Astrocyte of the spinal cord (primary cell): Measurements from ENCODE around the gene HNRNPL.

Experiments used
- DNase-seq: peaks from one replicate; pipeline ENCODE4 v3.0.0; 2011; ENCODE audit warnings: low read depth, low spot score
- H3K4me3 ChIP-seq: 2 replicates; pipeline ENCODE4 v1.5.1; 2011; ENCODE audit warnings: low read depth, mild to moderate bottlenecking, low read length, moderate library complexity
- in situ Hi-C: cut with HindIII; loops from 2 replicates; pipeline ENCODE4 v1.10.0; 2017; ENCODE audit warnings: low sequenced_read_pairs
- TF ChIP-seq, protein P1 (sequence below): IDR thresholded peaks from 2 replicates; pipeline ENCODE4 v1.5.1; 2012; ENCODE audit warnings: low read depth, mild to moderate bottlenecking, low read length, inconsistent platforms

The HNRNPL gene

DNA sequence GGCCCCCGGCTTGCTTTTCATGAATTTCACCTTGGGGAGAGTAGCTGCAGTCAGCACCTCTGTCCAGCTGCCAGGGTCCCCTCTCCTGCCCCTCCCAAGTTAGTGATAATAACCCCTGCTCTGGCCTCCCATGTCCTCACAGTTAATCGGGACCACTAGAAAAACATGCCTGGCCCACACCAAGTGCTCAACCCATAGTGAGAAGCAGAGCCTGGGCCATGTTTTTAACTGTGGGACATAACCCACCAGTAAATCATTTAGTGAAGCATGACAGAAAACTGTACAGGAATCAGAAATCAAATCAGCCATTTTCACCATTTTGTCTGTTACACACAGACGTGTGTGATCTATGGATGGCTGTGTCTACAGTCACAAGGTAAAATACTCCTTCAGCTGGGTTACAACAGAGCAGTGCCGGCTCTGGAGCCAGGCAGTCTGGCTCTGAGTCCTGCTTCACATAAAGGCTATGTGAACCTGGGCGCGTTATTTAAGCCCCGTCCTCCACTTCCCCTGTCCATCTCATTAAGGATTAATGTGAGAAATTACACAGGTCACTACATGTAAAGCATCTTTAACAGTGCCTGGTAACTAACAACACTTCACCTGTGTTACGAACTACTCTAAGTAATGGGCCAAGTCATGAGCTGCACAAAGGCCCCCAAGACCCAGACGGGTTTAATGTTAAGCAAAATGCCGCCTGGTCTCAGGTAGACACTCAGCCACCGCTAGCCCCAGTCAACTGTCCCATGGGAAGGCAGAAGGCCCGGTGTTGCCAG is 10.6 kb downstream of the HNRNPL start:
- no peak for DNase-seq
- TF ChIP-seq, protein P1, sequence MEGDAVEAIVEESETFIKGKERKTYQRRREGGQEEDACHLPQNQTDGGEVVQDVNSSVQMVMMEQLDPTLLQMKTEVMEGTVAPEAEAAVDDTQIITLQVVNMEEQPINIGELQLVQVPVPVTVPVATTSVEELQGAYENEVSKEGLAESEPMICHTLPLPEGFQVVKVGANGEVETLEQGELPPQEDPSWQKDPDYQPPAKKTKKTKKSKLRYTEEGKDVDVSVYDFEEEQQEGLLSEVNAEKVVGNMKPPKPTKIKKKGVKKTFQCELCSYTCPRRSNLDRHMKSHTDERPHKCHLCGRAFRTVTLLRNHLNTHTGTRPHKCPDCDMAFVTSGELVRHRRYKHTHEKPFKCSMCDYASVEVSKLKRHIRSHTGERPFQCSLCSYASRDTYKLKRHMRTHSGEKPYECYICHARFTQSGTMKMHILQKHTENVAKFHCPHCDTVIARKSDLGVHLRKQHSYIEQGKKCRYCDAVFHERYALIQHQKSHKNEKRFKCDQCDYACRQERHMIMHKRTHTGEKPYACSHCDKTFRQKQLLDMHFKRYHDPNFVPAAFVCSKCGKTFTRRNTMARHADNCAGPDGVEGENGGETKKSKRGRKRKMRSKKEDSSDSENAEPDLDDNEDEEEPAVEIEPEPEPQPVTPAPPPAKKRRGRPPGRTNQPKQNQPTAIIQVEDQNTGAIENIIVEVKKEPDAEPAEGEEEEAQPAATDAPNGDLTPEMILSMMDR = no peak
- no peak overlapping the region for H3K4me3 ChIP-seq
- in situ Hi-C loops = no loop called here

DNA sequence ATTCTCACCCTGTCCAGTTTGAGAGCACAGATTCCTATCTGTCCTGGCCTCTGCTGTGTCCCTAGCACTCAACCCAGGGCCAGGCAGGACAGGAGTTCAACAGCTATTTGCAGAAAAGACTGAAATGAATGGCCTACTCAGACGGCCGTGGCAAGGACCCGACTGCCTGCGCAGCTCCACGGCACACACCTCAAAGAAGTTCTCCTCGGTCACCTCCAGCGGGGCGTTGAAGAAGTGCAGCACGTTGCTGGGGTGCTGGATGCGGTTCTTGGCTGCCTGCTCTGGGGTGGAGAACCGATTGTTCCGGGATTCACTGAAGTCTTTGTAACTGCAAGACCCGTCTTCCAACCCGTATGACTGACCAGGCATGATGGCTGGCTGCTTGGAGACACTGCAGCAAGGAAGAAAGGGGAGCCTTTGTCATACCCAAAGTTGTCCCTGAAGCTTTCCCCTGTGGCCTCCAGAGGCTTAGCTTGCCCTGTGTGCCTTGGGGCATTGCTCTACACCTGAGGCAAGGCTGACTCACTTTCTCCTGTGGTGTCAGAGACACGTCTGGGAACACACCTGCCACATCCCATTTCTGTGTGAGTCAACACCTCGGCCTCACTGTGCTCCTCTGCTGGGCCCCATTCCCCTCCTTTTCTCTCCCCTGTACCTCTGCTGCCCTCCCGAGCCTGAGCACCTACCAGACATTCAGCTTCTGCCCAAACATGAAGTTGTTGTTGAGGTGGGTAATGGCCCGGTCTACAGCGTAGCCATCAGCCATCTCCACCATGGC is 11.4 kb downstream of the HNRNPL start:
- TF ChIP-seq, protein P1 = no peak
- in situ Hi-C loops = no loop called here
- DNase-seq = no peak
- H3K4me3 ChIP-seq = no peak overlapping the region

DNA sequence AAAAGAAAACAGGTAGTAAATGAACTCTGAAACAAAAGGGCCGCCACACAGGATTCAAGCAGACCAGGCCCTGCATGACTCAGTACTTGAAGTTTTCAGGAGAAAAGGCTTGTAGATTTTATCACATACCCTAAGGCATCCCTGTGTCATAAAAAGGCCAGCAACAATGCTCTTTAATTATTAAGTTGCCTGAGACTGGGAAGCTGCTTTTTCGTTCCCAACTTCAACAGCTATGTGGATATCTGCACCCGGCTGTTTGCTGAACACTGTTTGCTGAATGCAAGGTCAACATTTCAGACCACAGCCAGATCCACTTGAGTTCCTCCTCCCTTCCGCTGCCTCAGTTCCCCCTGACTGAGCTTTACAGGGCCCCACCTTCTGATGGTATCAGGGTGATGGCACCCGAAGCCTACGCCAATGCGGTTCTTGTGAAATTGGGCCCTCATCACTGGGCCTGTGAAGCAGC is 12.1 kb downstream of the HNRNPL start:
- DNase-seq = no peak
- in situ Hi-C loops = no loop called here
- TF ChIP-seq, protein P1 = no peak
- no peak overlapping the region for H3K4me3 ChIP-seq

DNA sequence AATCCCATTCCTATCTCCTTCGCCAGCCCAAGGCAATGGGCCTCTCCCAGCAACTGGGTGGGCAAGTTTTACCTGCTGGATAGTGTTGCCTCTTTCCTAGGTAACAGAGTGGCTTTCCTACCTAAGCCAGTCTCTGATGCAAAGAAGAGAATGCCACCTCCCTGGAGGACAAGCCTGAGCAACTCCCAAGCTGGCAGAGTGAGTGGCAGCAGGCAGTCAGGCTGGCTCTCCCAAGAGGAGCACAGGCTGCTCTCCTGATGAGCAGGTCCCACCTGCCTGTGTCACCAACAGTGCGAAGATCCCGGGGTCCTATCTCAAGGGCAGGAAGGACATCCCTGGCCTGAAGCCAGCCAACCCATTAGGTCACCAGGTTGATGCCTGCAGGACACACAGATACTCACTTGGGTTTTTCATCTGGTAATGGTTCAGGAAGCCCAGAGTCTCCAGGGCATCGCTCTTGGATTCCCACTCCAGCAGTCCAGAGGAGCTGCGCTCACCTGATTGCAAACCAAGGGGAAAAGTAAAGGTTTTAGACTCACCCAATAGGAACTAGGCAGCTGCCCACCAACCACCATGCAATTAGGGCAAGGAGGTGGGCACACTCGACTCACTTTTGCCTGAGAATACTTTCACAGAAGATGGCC is 12.7 kb downstream of the HNRNPL start:
- in situ Hi-C loops = no loop called here
- TF ChIP-seq, protein P1 = no peak
- DNase-seq = no peak

DNA sequence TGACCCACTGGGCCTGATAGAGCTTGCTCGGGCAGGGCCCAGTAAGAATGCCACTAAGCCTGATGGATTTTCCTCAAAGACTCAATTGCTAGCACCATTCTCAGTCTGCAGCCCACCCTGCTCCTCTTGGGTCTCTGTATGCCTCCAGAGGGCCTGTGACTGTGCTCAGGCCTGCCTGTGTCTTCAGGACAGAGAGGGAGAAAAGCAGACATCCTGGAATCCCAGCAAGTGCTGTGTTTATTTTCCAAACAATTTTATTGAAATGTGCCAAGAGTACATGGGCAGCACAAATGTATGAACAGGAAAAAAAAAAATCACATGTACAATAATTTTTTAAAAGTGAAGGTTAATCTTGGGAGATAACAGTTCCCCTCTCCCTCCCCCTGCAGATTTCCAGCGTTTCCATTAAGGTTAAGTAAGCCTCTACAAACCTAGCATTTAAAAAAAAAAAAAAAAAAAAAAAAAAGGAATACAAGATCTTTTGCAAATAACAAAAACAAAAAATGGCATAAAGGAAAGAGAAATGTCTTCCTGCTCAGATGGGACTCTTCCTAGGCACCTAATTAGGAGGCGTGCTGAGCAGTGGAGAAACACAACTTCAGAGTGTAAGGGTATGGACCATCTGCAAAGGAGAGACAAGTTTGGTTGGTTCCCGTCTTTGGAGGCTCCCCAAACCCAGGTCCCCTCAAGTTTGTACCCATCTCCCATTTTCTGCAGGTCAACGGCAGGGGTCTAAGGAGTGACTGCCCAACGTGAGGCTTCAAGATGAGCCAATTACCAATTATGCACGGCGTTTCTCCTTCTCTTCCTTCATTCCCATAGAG is 13.4 kb downstream of the HNRNPL start:
- in situ Hi-C loops = no loop called here
- TF ChIP-seq, protein P1 = no peak

More for the DNA sequence above, 12.7 kb downstream of the HNRNPL start:
- no peak overlapping the region for H3K4me3 ChIP-seq

DNA sequence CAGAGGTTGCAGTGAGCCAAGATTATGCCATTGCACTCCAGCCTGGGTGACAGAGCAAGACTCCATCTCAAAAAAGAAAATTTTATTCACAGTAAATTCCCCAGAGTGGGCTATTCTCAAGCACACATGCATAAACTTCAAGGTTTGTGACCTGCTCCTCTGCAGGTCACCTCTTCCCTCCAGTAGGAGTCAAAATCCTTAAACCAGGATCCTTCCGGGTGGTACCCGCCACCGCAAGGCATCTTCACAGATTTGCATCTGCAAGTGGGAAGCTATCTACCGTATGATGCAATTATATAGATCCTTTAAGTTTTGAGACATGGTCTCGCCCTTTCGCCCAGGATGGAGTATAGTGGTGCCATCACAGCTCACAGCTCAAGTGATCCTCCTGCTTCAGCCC is 15.2 kb downstream of the HNRNPL start:
- in situ Hi-C loops = no loop called here
- no peak for DNase-seq
- TF ChIP-seq, protein P1 = no peak

More for the DNA sequence above, 13.4 kb downstream of the HNRNPL start:
- H3K4me3 ChIP-seq = no peak overlapping the region
- no peak for DNase-seq

More for the DNA sequence above, 15.2 kb downstream of the HNRNPL start:
- H3K4me3 ChIP-seq = no peak overlapping the region
